ENCODE data around the gene NINL.
"Not testable (repeated sequence)": the region's sequence is repeated elsewhere in the genome, so short reads cannot be mapped to it uniquely, and the experiment has no call there.

Gene NINL

DNA sequence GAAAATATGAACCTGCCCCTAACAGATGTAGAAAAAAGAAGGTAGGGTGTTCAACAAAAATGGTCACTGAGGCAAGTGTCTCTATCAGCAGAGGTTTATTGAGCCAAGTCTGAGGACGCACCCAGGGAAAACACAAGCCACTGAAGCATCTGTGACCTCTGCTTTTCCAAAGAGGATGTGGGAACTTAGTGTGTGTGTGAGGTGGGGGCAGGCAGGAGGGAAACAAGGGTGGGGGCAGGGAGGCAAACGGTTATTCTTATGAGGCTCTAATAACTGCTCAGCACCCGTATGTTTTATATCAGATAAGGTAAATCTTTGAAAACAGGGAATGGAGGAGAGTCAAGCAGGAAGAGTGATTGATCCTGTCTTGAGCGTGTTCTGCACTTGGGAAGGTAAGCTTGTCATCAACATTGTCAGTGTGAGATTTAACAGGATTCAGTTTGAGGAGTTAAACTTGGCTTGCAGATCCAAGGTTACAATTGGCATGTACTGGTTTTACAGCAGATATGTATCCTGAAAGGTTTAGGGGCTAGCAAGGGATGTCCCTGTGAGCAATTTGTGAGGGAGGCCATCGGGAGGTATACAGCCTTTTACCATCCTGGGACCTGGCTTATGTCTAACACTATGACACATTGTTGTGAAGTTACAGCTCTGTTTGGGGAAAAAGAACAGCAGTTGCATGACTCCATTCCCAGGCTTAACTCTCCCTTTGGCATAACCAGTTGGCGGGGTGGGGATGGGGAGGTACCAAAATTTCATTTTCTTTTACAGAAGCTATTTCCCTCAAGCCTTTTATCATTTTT is 33.7 kb downstream of the NINL start:
- no peak for DNase-seq

DNA sequence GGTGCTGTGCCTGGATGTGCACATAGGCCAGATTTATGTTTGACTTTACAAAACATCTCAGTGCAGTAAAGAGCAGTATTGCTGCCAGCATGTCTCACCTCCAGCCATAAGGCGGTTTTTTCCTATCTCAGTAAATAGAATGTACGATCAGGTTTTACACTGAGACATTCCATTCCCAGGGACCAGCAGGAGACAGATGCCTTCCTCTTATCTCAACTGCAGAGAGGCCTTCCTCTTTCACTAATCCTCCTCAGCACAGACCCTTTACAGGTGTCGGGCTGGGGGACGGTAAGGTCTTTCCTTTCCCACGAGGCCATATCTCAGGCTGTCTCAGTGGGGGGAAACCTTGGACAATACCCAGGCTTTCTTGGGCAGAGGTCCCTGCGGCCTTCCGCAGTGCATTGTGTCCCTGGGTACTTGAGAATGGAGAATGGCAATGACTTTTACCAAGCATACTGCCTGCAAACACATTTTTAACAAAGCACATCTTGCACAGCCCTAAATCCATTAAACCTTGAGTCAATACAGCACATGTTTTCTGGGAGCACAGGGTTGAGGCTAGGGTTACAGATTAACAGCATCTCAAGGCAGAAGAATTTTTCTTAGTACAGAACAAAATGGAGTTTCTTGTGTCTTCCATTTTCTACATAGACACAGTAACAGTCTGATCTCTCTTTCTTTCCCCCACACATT is 34.5 kb downstream of the NINL start:
- not testable (repeated sequence) for DNase-seq

DNA sequence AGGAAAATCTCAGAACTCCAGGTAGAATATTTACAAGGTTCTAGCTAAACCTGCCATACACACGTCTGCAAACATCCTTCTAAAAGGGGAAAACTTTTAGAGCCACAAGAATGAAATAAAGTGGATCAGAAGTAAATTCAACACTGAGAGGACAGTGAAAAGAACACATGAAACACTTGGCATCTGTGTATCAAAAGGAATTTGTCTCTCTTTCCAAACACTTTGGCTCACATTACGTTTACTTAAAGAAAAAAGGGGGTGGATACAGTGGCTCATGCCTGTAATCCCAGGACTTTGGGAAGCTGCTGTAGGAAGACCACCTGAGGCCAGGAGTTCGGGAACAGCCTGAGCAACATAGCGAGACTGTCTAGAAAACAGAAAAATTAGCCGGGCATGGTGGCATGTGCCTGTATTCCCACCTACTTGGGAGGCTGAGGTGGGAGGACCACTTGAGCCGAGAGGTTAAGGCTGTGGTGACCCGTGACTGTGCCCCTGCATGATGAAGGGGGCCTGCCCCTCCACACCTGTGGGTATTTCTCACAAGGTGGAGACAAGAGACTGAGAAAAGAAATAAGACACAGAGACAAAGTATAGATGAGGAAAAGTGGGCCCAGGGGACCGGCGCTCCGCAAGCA is 35.4 kb downstream of the NINL start:
- DNase-seq = no peak

DNA sequence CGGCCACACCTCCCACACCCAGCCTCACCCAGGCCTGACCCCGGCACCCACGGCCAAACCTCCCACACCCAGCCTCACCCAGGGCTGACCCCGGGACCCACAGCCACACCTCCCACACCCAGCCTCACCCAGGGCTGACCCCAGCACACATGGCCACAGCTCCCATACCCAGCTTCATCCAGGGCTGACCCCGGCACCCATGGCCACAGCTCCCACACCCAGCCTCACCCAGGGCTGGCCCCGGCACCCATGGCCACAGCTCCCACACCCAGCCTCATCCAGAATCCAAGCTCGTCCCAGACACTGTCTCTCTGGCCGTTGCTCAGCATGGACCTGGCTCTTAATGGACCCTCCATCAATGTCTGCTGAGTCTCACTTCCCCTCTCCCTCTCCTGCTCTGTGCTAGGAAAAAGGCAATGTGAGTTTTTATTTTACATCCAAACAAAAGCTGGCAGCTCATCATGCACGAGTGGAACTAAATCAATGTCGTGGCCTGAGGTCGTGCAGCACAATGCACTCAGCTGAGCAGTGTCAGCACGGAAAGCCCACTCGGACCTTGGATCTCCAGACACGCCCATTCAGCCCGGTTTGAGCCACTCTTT is 36.1 kb downstream of the NINL start:
- no peak for DNase-seq

DNA sequence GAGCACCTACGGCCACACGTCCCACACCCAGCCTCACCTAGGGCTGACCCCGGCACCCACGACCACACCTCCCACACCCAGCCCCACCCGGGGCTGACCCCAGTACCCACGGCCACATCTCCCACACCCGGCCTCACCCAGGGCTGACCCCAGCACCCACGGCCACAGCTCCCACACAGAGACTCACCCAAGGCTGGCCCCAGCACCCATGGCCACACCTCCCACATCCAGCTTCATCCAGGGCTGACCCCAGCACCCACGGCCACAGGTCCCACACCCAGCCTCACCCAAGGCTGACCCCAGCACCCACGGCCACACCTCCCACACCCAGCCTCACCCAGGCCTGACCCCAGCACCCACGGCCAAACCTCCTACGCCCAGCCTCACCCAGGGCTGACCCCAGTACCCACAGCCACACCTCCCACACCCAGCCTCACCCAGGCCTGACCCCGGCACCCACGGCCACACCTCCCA is 36.7 kb downstream of the NINL start:
- DNase-seq = no peak

DNA sequence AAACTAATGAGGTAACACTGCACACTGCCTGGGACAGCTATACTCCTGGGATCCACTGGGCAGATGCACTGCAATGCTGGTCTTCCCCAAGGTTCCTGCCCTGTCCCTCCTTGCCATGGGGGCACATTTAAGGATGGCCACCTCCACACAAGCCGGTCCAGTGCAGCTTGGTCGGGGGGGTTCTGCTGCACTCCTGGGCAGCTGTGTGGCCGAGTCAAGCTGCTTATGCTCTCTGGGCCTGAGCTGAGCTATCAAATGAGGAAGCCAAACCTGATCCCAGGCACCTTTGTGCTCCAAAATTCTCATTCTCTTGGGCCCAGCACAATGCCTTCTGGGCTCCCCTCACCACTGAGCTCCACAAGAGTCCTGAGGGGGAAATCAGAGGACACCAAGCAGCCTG is 37.3 kb downstream of the NINL start:
- no peak for DNase-seq

DNA sequence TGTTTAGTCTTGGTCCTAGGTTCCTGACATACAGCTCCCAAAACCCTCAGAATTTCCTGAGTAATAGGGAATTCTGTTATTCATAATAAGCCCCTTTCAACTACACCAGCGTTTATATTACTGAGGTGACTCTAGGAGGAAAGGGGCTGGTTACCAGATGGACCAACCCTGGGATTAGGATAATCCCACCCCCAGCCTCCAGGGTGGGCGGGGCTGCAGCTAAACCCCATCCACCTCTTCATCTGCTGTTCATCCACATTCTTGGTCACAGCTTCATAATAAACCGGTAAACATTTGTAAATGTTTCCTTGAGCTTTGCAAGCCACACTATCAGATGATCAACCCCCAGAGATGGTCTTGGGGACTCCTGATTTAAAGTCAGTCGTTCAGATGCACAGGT is 38.3 kb downstream of the NINL start:
- no peak for DNase-seq

DNA sequence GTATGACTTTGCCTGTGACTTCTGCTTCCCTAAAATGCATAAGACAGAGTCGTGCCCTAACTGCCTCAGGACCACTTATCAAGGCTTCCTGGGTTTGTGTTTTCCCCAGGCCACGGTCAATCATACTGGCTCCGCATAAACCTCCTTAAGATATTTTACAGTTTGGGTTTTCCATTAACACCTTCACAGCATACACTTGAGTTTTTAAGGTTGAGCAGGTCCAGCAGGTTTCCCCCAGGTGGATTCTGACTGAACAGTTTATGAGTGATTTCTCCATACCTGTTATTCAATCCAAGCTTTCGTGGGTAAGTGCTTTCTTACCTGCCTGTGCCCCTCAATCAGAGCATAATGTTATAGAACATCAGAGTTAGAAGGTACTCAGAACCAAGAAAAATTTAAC is 39.3 kb downstream of the NINL start:
- no peak for DNase-seq

DNA sequence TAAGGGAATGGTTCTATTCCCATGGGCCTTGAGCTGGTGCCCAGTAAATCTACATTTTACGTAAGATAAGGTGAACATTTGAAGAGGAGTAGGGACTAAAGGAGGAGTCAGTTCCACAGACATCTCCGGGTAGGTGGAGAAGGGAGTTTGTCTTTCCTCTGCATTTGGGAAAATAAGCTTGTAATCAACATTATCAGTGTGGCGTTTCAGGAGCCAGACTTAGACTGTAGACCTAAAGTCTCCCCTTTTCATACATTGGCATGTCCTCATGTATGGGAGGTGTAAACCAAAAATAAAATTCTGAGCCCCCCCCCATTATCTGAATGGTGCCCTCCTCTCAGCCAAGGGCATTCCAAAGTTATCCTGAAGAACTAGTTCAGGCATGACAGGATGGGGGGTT is 40.2 kb downstream of the NINL start:
- DNase-seq = no peak

DNA sequence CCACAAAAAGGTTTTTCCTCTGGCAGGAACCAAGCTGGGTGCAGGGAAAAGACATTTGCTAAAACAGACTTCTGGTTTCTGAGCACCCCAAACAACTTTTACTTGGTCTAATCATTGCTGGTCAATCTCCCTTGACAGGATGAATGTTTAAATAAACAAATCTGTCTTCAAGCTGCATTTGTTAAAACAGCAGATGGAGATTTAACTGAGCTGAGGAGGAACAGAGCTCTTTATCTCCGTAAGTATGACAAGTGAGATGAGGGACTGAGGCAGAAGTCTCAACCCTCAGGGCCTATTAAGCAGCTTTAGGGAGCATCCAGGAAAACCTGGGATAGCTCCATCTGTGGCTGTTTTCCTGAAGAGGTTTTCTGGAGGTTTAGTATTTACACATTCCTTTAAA is 40.6 kb downstream of the NINL start:
- no peak for DNase-seq

DNA sequence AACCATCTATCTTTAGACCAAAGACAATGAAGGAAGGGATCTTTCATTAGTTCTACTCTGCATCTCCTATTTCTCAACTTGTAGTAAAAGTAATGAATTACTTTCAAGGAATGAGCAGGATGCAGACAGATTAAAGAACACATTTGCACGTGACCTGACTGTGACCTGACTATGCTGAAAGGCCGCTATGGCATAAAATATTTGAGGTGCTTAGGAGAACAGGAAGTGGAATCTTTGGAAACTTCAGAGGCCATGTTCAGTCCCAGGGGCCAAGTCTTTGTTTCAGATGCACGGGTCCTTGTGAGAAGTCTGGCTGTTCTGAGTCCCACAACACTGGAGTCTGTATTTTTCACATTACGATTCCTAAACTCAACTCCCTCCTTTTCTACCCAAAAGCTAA is 41.0 kb downstream of the NINL start:
- no peak for DNase-seq

DNA sequence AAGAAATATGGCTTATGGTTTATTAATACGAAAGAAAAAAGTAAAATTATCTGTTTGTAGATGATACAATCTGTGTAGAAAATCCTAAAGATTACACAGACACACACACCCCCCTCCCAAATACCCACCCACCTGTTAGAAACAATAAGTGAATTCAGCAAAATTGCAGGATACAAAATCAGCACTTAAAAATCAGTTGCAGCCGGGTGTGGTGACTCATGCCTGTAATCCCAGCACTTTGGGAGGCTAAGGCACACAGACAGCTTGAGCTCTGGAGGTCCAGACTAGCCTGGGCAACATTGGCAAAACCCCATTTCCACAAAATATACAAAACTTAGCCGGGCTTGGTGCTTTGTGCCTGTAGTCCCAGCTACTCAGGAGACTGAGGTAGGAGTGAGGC is 42.3 kb downstream of the NINL start:
- DNase-seq = no peak

DNA sequence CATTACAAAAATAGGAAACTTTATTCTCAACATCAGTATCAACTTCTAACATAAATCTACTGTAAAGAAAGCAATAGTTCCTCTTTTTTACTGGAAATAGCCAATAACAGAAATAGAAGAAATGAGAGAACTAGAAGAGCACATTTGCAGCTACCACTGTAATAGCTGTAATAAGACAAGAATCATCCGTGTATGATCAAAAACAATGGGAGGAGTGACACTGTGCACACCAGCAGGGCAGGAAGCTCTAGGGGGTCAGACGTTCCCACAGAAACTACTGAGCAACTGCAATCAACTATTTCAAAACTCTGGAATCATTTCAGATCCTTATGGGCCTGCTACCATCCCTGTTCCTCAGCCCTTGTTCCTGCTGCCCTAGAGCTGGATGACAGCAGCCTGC is 43.7 kb downstream of the NINL start:
- DNase-seq = no peak

DNA sequence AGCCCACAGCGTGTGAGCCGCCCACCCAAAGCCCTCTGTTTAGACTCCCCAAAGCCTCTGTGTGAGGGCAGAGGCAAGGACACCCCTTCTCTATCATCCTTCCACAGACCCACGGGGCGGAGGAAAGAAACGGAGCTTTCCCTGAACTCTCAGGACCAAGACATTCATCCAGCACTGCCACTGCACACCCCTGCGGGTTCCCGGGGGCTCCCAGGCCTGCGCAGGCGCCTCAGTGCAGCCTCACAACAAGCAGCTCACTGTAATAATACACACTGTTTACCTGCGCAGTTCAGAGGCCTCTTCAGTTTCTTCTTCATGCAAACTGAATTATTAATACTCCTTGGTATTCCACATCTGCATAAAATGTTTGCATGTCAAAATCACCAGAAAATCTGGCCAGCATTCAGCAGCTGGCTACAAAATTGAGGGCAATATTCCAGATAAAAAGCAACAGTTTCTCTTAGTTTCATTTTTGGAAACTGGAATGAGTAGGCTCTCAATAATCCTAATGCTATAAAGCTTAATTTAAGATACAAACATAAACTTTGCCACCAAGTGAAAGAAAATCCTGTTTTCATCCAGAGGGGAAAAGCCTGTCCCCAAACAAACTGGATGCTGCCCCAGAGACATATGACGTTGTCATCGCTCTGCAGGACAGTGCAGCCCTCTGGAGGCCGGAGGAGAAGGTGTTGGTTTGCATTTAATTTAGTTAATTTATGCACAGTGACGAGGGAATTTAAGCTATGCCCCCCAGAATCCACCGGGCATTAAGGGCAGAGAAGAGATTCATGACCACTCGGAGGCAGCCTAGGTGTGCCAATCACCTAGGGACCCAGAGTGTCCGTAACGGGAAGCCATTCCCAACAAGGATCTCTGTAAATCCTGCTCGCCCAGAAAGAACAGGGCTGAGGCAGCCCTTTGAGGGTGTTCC is 45.3 kb downstream of the NINL start:
- no peak for DNase-seq

DNA sequence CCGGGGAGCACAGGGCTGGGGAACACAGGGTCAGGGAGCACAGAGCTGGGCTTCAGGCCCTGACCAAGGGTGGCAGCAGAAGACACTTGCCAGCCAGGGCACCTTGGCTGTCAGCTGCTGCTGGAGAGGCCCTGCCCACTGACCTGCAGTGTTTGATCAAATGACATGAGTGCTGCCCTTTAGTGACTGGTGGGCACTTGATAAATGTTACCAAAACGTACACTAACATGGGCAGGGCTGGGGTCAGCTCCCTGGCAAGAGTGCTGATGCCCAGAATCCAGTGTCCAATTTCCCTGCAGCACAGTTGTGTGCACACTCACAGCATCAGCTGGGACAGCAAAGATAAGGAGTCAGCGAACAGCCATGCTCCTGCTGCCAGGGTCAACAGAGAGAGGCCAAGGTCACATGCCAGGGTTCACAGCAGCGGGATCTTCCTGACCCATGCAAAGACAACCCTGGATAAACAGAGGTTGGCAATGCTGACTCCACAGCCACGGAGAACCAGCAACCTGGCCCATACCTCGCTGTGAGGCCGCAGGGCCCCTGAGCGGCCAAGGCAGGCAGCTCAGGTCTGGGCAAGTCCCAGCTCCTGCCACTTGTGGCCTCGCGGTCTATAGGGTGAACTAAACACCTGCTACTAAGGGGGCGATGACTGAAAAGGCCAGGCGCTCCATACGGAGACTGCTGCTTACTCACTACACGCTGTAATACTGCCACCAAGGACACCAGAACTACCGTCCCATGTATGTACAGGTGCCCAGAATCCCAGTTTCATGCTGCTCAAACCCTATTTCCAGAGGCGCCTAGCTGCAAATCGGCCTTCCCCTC is 46.3 kb downstream of the NINL start:
- no peak for DNase-seq

DNA sequence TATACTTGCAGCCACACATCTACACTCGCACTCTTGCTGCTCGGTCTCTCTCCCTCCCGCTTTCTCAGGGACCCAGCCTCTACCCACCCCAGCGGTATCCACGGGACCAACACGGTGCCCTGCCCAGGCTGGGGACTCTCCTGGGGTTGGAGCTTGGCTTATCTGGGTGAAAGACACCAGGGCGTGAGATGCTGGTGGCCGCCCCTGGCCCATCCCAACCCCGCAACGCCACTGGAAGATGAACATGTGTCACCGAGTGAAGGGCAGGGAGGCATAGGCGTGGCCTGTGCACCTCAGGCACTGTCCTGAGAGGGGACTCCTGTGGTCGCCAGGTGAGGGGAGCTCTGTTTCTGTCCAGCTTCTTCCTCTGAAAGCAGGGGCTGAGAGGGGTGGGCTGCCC is 47.4 kb downstream of the NINL start:
- DNase-seq = no peak

DNA sequence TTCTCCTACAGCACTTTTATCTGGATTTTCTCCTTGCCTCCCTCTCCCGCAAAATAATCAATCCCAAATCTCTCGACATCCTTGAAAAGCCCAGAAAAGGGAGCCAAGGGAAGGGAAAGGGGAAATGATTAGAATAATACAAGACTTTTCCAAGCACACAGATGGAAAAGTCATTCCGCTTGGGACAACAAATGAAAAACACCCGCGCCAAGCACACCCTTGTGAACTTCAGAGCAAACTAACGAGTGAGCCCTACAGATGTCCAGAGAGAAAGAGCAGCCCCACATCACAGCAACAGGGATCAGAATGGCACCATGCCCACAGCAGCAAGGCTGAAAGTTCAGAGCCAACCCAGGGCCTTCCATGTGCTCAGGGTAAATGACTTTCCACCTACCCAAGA is 49.6 kb downstream of the NINL start:
- no peak for DNase-seq

DNA sequence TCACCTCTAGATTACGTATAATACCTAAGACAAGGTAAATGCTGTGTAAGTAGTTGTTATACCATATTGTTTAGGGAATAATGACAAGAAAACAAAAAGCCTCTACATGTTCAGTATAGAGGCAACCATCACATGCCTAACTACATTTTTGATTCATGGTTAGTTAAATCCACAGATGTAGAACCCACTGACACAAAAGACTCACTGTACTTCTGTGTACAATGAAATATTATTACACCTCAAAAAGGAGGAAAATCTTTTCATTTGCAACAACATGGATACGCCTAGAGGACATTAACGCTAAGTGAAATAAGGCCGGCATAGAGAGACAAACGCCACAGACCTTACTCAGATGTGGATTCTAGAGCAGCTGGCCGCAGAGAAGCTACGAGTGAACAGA is 50.5 kb downstream of the NINL start:
- no peak for DNase-seq

DNA sequence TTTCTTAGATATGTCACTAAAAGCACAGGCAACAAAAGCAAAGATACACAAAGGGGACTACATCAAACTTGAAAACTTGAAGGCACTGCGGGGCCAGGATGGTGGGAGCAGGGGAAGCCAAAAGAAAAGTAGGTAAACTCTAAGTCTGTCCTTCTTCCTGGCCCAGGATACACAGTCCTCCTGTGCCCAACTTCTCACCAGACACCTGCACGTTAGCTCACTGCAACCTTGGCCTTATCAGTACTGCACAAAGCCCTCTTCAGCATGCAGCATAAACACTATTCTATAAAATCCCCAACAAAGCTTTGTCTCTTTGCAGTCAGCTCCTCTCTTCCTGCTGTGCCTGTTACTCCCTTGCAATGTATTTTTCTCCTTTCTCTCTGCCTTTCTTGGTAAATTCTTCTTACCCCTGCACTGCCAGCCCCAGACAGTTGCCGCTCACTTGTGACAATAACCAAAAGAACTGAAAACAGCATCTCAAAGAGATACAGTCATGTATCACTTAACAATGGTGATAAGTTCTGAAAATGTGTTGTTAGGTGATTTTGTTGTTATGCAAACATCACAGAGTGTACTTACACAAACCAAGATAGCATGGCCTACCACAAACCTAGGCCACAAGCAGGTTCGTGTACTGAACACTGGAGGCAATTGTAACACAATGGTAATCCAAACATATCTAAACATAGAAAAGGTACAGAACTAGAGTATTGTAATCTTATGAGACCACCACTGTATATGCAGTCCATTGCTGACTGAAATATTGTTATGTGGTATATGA is 51.2 kb downstream of the NINL start:
- DNase-seq = no peak

DNA sequence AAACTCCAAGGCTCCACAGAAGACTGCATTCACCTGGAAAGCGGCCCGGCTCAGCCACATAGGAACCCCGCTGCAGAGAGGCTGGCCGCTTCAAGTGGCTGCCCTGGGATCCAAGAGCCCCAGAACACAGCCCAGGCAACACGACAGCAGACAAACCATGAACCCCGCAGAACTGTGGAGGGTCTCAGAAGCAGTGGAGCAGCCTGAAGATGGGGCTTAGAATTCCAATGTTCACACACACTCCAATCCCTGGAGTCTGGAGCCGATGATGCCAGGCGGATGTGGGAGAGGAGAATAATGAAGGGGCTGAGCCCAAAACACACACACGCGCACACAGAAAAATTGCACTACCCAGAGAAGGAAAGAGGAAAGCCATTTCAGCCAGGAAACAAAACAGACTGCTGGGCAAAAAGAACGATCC is 52.4 kb downstream of the NINL start:
- DNase-seq = no peak

Measured in stimulated activated naive CD4-positive, alpha-beta T cell (primary cell).